Trophoblast cell (in vitro differentiated cells and primary cell): ENCODE results near the gene AGPAT3.

ENCODE experiments used
- DNase-seq, 2 donors: peaks; one replicate each; pipeline ENCODE4 v3.0.0-alpha.2; 2016
- H2AFZ ChIP-seq: 2 replicates; pipeline ENCODE4 v1.6.1; 2013; ENCODE audit warnings: low read length, moderate library complexity, mild to moderate bottlenecking; ENCODE audit not compliant: insufficient read depth, poor library complexity
- H2AK5ac ChIP-seq: 2 replicates; pipeline ENCODE4 v1.6.1; 2013; ENCODE audit warnings: mild to moderate bottlenecking, low read length
- H2BK120ac ChIP-seq: 2 replicates; pipeline ENCODE4 v1.6.1; 2013; ENCODE audit warnings: low read length, mild to moderate bottlenecking, moderate library complexity; ENCODE audit not compliant: insufficient read depth, poor library complexity
- H2BK12ac ChIP-seq: 2 replicates; pipeline ENCODE4 v1.6.1; 2013; ENCODE audit warnings: mild to moderate bottlenecking, low read length, moderate library complexity
- H2BK5ac ChIP-seq: 2 replicates; pipeline ENCODE4 v1.6.1; 2013; ENCODE audit warnings: low read length, low read depth, moderate library complexity, mild to moderate bottlenecking; ENCODE audit not compliant: poor library complexity
- H3K14ac ChIP-seq: 2 replicates; pipeline ENCODE4 v1.6.1; 2013; ENCODE audit warnings: mild to moderate bottlenecking, low read length
- H3K18ac ChIP-seq: 2 replicates; pipeline ENCODE4 v1.6.1; 2013; ENCODE audit warnings: mild to moderate bottlenecking, low read length
- H3K23ac ChIP-seq: 2 replicates; pipeline ENCODE4 v1.6.1; 2013; ENCODE audit warnings: low read length
- H3K27ac ChIP-seq: 2 replicates; pipeline ENCODE4 v1.5.1; 2013; ENCODE audit warnings: low read depth, mild to moderate bottlenecking, inconsistent platforms, low read length, moderate library complexity
- H3K27me3 ChIP-seq: 2 replicates; pipeline ENCODE4 v1.6.1; 2013; ENCODE audit warnings: inconsistent platforms, mild to moderate bottlenecking, low read length, moderate library complexity; ENCODE audit not compliant: insufficient read depth
- H3K36me3 ChIP-seq, 2 experiments: 1 replicate in 1 of 2; 2 replicates in 1 of 2; pipeline ENCODE4 v1.6.1; 2013; ENCODE audit warnings: low read length in 2 of 2, mild to moderate bottlenecking in 2 of 2, moderate library complexity in 1 of 2; ENCODE audit not compliant: insufficient read depth in 2 of 2, control insufficient read depth in 1 of 2
- H3K4ac ChIP-seq: 2 replicates; pipeline ENCODE4 v1.6.1; 2013; ENCODE audit warnings: low read depth, mild to moderate bottlenecking, low read length, moderate library complexity
- H3K4me1 ChIP-seq, 2 experiments: 1 replicate in 1 of 2; 2 replicates in 1 of 2; pipeline ENCODE4 v1.6.1; 2013; ENCODE audit warnings: low read length in 2 of 2, mild to moderate bottlenecking in 2 of 2, moderate library complexity in 1 of 2; ENCODE audit not compliant: insufficient read depth in 2 of 2, control insufficient read depth in 1 of 2
- H3K4me2 ChIP-seq: 2 replicates; pipeline ENCODE4 v1.6.1; 2013; ENCODE audit warnings: inconsistent platforms, mild to moderate bottlenecking, low read length, moderate library complexity
- H3K4me3 ChIP-seq: 2 replicates; pipeline ENCODE4 v1.5.1; 2013; ENCODE audit warnings: mild to moderate bottlenecking, low read depth, low read length, inconsistent platforms
- H3K79me1 ChIP-seq: one replicate; pipeline ENCODE4 v1.6.1; 2013; ENCODE audit warnings: low read length
- H3K79me2 ChIP-seq: 2 replicates; pipeline ENCODE4 v1.6.1; 2013; ENCODE audit warnings: low read length, mild to moderate bottlenecking; ENCODE audit not compliant: control insufficient read depth, insufficient read depth, poor library complexity
- H3K9ac ChIP-seq: 2 replicates; pipeline ENCODE4 v1.6.1; 2013; ENCODE audit warnings: mild to moderate bottlenecking, low read length
- H3K9me3 ChIP-seq: 2 replicates; pipeline ENCODE4 v1.6.1; 2013; ENCODE audit warnings: low read depth, mild to moderate bottlenecking, control low read depth, inconsistent platforms, low read length; ENCODE audit not compliant: insufficient read depth
- H4K12ac ChIP-seq: 2 replicates; pipeline ENCODE4 v1.6.1; 2013; ENCODE audit warnings: low read depth, mild to moderate bottlenecking, low read length, moderate library complexity
- H4K8ac ChIP-seq: 2 replicates; pipeline ENCODE4 v1.6.1; 2013; ENCODE audit warnings: low read depth, mild to moderate bottlenecking, low read length, moderate library complexity
- H4K91ac ChIP-seq: one replicate; pipeline ENCODE4 v1.6.1; 2013; ENCODE audit warnings: low read depth, mild to moderate bottlenecking, low read length, moderate library complexity
- WGBS: extraction: QIAGEN DNeasy Blood & Tissue Kit; methylation state at CpG from one replicate; pipeline ENCODE4 v1.1.7; 2013; ENCODE audit warnings: missing lambda C conversion rate; ENCODE audit not compliant: insufficient read length, insufficient coverage; ENCODE audit errors: extremely low coverage; 5-methylcytosine and 5-hydroxymethylcytosine counted together

AGPAT3 gene

GRCh38 chr21:43989401-43989800 lies 124.4 kb downstream of the AGPAT3 start:
- Histone ChIP-seq H3K27me3 (no peaks in the 10 kb centered on the region), H3K79me1 (no peaks in the 10 kb centered on the region), H3K27ac (no peak overlapping the region), H3K14ac (no peak overlapping the region), H3K4ac (no peak overlapping the region), H3K4me1 (peaks cover 0 to 7% of the 10 kb centered on the region in 2 experiments), H2BK120ac (no peak overlapping the region), H3K23ac (no peak overlapping the region), H2BK12ac (no peak overlapping the region), H3K9me3 (peaks cover 5% of the 10 kb centered on the region), H2AFZ (no peak overlapping the region), H3K4me3 (no peak overlapping the region), H2AK5ac (no peak overlapping the region), H3K4me2 (no peak overlapping the region), H4K8ac (no peak overlapping the region), H4K12ac (no peak overlapping the region), H3K9ac (no peak overlapping the region), H3K18ac (no peak overlapping the region), H4K91ac (no peak overlapping the region), H3K79me2 (no peaks in the 10 kb centered on the region), H3K36me3 (no peaks in the 10 kb centered on the region), H2BK5ac (no peak overlapping the region)
- DNase-seq, result no peak
- no CpG with 5 or more reads among the region's 7 CpGs for WGBS

- Histone ChIP-seq H3K27ac (no peak overlapping the region), H3K9me3 (peaks cover 5% of the 10 kb centered on the region), H3K4me3 (no peak overlapping the region), H3K79me2 (no peaks in the 10 kb centered on the region), H4K8ac (no peak overlapping the region), H3K79me1 (no peaks in the 10 kb centered on the region), H2BK5ac (no peak overlapping the region), H3K18ac (no peak overlapping the region), H3K4me1 (peaks cover 0 to 4% of the 10 kb centered on the region in 2 experiments), H3K4ac (no peak overlapping the region), H3K9ac (no peak overlapping the region), H4K91ac (no peak overlapping the region), H2BK120ac (no peak overlapping the region), H3K23ac (no peak overlapping the region), H3K36me3 (no peaks in the 10 kb centered on the region), H2BK12ac (no peak overlapping the region), H4K12ac (no peak overlapping the region), H2AFZ (no peak overlapping the region), H3K14ac (no peak overlapping the region), H2AK5ac (no peak overlapping the region), H3K27me3 (no peaks in the 10 kb centered on the region), H3K4me2 (no peak overlapping the region)
- DNase-seq, result peak in 1 of 2 donors; percentile 41
- no CpG with 5 or more reads among the region's 33 CpGs for WGBS
Measured at GRCh38 chr21:43991447-43991991, 126.5 kb downstream of the AGPAT3 start.

DNA sequence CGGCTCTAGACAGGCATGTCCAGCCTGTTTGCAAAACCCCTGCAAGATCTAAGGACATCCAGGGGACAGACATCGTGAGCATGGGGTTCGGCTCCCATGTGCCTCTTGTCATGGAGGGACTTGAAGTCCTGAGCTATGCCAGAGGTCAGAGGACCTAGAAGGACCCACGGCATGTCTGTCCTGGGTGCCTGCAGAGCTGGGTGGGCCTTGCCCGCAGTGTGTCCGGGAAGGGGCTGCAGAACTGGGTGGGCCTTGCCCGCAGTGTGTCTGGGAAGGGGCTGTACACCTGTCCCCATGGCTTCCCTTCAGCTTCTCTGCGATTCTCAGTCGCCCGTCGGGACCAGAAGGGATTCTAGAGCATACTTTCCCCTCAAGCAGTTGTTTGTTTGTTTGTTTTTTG lies 127.1 kb downstream of the AGPAT3 start:
- DNase-seq, result no peak
- H3K14ac ChIP-seq, result no peak overlapping the region
- H3K9ac ChIP-seq, result no peak overlapping the region
- no peaks in the 10 kb centered on the region for H3K79me1 ChIP-seq
- no peak overlapping the region for H3K4ac ChIP-seq
- H3K4me2 ChIP-seq, result no peak overlapping the region
- H2AFZ ChIP-seq, result no peak overlapping the region
- H3K79me2 ChIP-seq, result no peaks in the 10 kb centered on the region
- no peak overlapping the region for H4K8ac ChIP-seq
- H3K36me3 ChIP-seq, result no peaks in the 10 kb centered on the region
- H3K23ac ChIP-seq, result no peak overlapping the region
- H3K4me1 ChIP-seq, result peaks cover 0 to 4% of the 10 kb centered on the region in 2 experiments
- H3K9me3 ChIP-seq, result peaks cover 7% of the 10 kb centered on the region
- no peaks in the 10 kb centered on the region for H3K27me3 ChIP-seq
- no peak overlapping the region for H2BK120ac ChIP-seq
- WGBS, result no CpG with 5 or more reads among the region's 11 CpGs
- H3K4me3 ChIP-seq, result no peak overlapping the region
- H3K18ac ChIP-seq, result no peak overlapping the region
- no peak overlapping the region for H3K27ac ChIP-seq
- H4K91ac ChIP-seq, result no peak overlapping the region
- H2BK12ac ChIP-seq, result no peak overlapping the region
- no peak overlapping the region for H2AK5ac ChIP-seq
- H2BK5ac ChIP-seq, result no peak overlapping the region
- H4K12ac ChIP-seq, result no peak overlapping the region

DNA sequence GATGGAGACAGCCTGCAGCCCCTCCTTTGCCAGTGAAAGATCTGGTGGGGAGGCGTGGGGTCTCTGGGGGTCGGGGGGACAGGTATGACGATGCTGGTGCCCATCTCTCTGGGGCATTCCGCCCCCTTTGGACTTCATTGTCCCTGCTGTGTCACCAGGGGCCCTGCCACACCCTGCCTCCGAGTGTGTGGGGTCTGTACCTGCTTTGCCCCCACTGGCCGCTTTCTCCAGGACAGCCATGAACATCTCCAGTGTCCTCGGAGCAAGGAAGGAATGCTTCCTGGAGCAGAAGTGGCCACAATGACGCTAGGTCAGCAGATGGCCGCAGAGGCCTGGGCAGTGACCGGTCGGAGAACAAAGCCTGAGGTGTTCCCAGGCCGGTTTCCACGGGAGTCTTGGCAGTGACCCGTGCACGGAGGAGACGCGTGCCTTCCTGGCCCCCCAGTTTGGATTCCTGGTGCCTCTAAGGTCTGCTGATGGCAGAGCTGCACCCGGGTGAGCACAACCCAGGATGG lies 128.5 kb downstream of the AGPAT3 start:
- H3K9me3 ChIP-seq, result peaks cover 7% of the 10 kb centered on the region
- peaks cover 0 to 4% of the 10 kb centered on the region in 2 experiments for H3K4me1 ChIP-seq
- H2BK120ac ChIP-seq, result no peak overlapping the region
- H4K91ac ChIP-seq, result no peak overlapping the region
- no peaks in the 10 kb centered on the region for H3K79me2 ChIP-seq
- H3K18ac ChIP-seq, result no peak overlapping the region
- no peak overlapping the region for H3K9ac ChIP-seq
- peak overlapping the region; percentile 48 for H2AK5ac ChIP-seq
- WGBS, result no CpG with 5 or more reads among the region's 18 CpGs
- no peak overlapping the region for H2BK5ac ChIP-seq
- H3K27ac ChIP-seq, result no peak overlapping the region
- no peak overlapping the region for H3K4me3 ChIP-seq
- H3K23ac ChIP-seq, result no peak overlapping the region
- H3K4ac ChIP-seq, result no peak overlapping the region
- no peak overlapping the region for H2BK12ac ChIP-seq
- H3K79me1 ChIP-seq, result no peaks in the 10 kb centered on the region
- no peak for DNase-seq
- H4K12ac ChIP-seq, result no peak overlapping the region
- H2AFZ ChIP-seq, result no peak overlapping the region
- no peak overlapping the region for H3K14ac ChIP-seq
- H3K27me3 ChIP-seq, result no peaks in the 10 kb centered on the region
- H4K8ac ChIP-seq, result no peak overlapping the region
- H3K4me2 ChIP-seq, result no peak overlapping the region
- no peaks in the 10 kb centered on the region for H3K36me3 ChIP-seq
